OCI-LY7 (cell line): ENCODE measurements around the gene TCP11.

ENCODE experiments used
- EZH2phosphoT487 ChIP-seq: fragments of 200-600 bp; sonication (generic); IDR thresholded peaks from 2 replicates; pipeline ENCODE4 v1.6.1; 2018; ENCODE audit warnings: low read depth, borderline replicate concordance, mild to moderate bottlenecking, mixed run types, antibody characterized with exemption, low read length, moderate library complexity, mixed read lengths
- TF ChIP-seq, protein P1 (sequence below): fragments of 200-600 bp; sonication (generic); conservative IDR thresholded peaks from 2 replicates; pipeline ENCODE4 v1.5.1; 2014; ENCODE audit warnings: mild to moderate bottlenecking, antibody characterized with exemption, low read length, moderate library complexity, mixed read lengths

DNA sequence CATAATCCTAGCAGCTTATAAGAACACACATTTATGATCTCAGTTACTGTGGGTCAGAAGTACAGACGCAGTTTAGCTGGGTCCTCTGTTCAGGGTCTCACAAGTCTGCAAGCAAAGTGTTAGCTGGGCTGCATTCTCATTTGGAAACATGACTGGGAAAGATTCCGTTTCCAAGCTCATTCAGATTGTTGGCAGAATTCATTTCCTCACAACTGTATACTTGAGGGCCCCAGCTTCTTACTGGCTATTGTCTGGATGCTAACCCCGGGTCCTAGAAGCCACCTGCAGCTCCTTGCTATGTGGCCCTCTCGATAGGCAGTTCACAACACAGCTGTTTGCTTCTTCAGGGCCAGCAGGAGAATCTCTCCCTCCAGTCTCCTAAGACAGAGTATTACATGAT lies 13.1 kb downstream of the TCP11 start:
- TF ChIP-seq, protein P1, sequence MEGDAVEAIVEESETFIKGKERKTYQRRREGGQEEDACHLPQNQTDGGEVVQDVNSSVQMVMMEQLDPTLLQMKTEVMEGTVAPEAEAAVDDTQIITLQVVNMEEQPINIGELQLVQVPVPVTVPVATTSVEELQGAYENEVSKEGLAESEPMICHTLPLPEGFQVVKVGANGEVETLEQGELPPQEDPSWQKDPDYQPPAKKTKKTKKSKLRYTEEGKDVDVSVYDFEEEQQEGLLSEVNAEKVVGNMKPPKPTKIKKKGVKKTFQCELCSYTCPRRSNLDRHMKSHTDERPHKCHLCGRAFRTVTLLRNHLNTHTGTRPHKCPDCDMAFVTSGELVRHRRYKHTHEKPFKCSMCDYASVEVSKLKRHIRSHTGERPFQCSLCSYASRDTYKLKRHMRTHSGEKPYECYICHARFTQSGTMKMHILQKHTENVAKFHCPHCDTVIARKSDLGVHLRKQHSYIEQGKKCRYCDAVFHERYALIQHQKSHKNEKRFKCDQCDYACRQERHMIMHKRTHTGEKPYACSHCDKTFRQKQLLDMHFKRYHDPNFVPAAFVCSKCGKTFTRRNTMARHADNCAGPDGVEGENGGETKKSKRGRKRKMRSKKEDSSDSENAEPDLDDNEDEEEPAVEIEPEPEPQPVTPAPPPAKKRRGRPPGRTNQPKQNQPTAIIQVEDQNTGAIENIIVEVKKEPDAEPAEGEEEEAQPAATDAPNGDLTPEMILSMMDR: no peak
- no peak for TF ChIP-seq EZH2phosphoT487
